ENCODE measurements around the gene SPATA9.

DNA sequence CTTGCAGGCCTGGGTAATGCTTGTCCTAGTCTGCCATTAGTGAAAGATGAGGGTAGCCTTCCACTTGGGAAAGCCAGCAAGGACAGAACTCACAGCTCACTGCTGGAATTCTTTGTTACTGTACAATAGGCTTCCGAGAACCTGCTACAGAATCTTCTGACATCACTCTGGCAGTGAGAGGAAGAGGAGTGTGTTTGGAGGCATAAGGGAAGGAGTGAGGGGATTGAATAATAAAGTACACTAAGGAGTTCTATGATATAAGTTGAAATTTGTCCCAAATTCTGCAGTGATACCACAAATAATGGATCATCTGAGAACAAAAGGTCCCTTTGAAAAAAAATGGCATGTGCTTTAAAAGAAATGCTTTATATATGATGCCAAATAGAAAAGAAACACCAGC lies at the start of gene SPATA9:
- TF ChIP-seq PATZ1 (CRISPR knock-in tag; IDR thresholded peaks at IDR 0.05; ENCODE audit: borderline replicate concordance) = no peak
- no peak for TF ChIP-seq OSR1 (CRISPR knock-in tag; IDR thresholded peaks at IDR 0.05)
- TF ChIP-seq ARNTL (CRISPR knock-in tag; IDR thresholded peaks at IDR 0.05; ENCODE audit: borderline replicate concordance, low read depth) = no peak
- TF ChIP-seq ESRRG (CRISPR knock-in tag; IDR thresholded peaks at IDR 0.05) = no peak
- no peak for TF ChIP-seq ZNF8 (CRISPR knock-in tag; IDR thresholded peaks at IDR 0.05)
- TF ChIP-seq BACH2 (CRISPR knock-in tag; IDR thresholded peaks at IDR 0.05; ENCODE audit: borderline replicate concordance) = no peak
- TF ChIP-seq RARB (CRISPR knock-in tag; IDR thresholded peaks at IDR 0.05) = no peak
- no peak for TF ChIP-seq CSDC2 (CRISPR knock-in tag; IDR thresholded peaks at IDR 0.05)
- no peak for TF ChIP-seq SNAI2 (CRISPR knock-in tag; IDR thresholded peaks at IDR 0.05)
- no peak for TF ChIP-seq PPARA (CRISPR knock-in tag; IDR thresholded peaks at IDR 0.05; ENCODE audit: borderline replicate concordance)
- TF ChIP-seq ISL1 (CRISPR knock-in tag; IDR thresholded peaks at IDR 0.05) = no peak
- no peak for TF ChIP-seq ZFP3 (CRISPR knock-in tag; IDR thresholded peaks at IDR 0.05)

Data from SK-N-SH treated with all-trans-retinoic acid at 6 μM for 48 hours (cell line).